GM19468 (cell line): Measurements from ENCODE around the gene CPEB3.

Experiments used
- ATAC-seq: cut with Tn5 transposase; IDR thresholded peaks from one replicate; pipeline ENCODE4 v1.9.1; 2021; ENCODE audit warnings: mild to moderate bottlenecking, moderate library complexity, moderate number of reproducible peaks; ENCODE audit not compliant: unreplicated experiment; ENCODE audit errors: extremely low read depth

Gene CPEB3

DNA sequence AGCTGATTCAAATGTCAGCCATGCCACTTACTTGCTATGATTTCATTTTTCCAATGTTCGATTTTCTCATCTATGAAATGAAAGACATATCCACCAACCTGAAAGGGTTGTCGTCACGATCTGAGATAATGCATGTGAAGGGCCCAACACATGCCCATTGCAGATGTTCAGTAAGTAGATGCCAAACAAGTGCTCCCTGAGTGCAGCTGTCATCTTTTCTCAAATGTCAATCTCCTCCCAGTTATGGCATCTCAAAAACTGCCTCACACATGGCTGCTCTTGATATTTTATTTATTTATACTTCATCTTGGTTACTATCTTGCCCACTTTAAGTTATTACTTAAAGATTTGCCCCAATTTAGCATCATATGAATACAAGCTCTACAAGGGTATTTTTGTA lies 16.8 kb downstream of the CPEB3 start:
- ATAC-seq: no peak

DNA sequence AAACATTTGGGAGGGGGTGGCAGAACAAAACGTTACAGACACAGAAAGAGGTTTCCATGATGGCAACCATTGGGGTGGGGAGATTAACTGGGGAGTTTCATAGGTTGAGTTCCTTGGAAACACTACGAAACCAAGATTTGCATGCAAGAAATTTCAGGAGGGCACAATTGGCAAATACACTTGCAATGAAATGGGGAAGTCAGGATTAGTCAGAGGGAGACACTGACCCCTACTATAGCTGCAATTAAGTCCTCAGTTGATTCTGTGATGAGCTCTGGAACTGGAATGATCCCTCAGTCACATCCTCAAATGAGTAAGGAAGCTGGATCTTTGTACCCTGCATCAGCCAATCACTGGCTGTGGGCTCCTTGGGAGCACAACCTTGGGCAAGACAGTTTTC lies 22.1 kb downstream of the CPEB3 start:
- no peak for ATAC-seq

DNA sequence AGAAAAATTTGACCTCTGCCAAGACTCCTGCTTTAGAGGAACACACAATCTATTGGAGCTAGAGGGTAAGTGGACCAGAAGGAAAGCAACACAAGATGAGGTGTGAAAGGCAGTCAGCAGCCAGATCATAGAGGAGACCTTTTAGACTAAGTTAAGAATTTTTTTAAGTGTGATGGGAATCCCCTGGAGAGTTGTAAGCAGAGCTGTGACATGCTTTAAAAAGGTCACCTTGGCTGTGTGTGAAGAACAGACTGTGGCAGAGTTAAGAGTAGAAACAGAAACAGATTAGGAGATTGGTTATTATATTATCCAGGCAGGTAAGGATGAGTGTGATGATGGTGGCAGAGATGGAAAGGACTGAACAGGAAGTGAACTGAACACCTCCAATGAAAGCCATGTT lies 23.5 kb downstream of the CPEB3 start:
- ATAC-seq: no peak

GRCh38 chr10:92265687-92266258 lies 25.1 kb downstream of the CPEB3 start:
- no peak for ATAC-seq

DNA sequence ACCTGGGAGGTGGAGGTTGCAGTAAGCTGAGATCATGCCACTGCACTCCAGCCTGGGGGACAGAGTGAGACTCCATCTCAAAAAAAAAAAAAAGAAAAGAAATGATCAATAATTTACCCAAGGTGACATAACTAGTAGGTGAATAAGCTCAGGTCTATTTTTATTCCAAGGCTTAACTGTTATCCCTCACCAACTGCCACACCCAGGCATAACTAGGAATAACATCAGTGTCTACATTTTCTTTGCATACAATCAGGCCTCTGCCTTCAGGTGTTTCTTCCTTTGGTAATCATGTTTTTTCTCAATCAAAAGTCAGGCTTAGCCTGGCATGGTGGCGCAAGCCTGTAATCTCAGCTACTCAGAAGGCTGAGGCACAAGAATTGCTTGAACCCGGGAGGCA lies 26.6 kb downstream of the CPEB3 start:
- ATAC-seq: no peak

- no peak for ATAC-seq
Observed at GRCh38 chr10:92263396-92263795, 27.5 kb downstream of the CPEB3 start.

DNA sequence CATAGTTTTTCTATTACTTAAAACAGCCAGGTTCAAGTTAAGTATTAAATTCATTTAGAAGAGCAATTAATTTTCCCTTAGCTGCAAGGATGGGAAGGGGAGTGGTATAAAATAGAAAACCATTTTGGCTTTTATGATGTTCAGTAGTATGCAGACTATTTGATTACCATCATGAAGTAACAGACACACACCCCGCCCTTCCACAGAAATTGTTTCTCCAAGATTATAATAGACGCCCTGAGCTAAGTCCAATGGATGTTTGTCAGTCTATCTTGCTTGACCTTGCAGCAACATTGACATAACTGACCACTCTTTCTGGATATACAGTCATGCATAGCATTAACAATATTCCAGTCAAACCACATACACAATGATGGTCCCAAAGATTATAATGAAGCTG lies 42.3 kb downstream of the CPEB3 start:
- ATAC-seq: no peak

DNA sequence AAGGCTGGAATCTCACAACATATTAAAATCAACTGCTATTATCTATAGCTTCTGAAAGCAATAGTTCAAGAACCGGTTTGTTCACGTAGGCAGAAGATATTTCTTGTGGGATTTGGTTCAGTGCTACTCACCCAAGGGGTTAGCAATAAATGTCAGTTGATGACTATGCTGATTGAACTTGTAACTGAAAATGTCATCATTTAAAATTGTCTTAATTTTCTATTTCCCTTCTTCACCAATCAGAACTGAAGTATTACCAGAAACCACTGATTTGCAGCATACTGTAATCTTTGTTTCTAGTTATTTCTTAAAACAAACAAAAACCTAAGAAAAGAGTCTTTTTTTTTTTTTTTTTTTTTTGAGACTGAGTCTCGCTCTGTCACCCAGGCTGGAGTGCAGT lies 46.1 kb downstream of the CPEB3 start:
- ATAC-seq: no peak

DNA sequence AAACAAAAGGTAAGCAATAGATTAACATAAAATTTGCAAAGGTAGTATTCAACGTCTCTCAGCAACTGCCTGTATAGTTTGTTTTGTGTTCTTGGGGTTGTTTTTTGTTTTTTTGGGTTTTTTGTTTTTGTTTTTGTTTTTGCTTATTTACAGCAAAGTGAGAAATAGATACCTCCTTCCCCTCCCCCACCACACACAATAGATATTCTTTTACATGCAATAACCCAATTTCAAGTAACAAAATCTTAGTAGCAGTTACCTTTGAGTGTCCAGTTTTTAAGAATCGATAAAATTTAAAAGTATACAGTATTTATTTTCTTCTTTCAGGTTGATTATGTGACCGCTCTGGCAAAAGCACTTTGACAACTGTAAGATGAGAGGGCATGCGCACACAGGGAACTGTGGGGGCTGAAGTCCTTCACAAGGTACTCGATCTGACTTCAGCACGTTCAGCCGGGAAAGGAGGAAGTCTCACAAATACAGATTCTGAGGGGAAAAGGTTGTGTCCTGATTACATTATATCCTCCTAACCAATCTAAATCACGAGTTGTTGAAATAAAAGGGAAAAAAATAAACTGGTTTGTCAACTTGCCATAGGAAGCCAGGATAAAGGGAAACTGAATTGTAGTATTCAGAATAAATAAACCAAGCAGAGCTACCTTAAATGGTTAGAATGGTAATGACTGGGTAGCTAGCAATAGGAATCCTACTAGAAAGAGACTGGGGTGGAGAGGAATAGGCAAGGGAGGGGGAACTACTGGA lies 47.8 kb downstream of the CPEB3 start:
- no peak for ATAC-seq

GRCh38 chr10:92242380-92242779 lies 48.5 kb downstream of the CPEB3 start:
- ATAC-seq: no peak

- ATAC-seq: no peak
Observed at GRCh38 chr10:92241501-92241900, 49.4 kb downstream of the CPEB3 start.

DNA sequence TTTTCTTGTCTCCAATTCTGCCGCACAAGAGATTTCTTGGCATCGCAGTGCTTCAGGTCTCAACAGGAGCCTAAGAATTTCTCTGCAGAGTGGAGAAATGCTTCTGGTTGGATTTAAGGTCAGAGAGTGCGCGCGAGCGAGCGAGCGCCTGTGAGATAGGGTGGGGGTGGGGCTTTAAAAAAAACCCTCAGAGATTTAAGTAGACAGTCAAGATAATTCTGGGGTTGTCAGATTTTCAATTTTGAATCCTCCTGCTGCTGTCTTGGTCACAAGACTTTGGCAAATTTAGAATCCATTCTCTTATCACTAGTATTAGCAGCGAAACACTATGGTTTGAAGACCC lies 49.7 kb downstream of the CPEB3 start:
- no peak for ATAC-seq

- ATAC-seq: no peak
Observed at GRCh38 chr10:92240289-92241157, 50.4 kb downstream of the CPEB3 start.

DNA sequence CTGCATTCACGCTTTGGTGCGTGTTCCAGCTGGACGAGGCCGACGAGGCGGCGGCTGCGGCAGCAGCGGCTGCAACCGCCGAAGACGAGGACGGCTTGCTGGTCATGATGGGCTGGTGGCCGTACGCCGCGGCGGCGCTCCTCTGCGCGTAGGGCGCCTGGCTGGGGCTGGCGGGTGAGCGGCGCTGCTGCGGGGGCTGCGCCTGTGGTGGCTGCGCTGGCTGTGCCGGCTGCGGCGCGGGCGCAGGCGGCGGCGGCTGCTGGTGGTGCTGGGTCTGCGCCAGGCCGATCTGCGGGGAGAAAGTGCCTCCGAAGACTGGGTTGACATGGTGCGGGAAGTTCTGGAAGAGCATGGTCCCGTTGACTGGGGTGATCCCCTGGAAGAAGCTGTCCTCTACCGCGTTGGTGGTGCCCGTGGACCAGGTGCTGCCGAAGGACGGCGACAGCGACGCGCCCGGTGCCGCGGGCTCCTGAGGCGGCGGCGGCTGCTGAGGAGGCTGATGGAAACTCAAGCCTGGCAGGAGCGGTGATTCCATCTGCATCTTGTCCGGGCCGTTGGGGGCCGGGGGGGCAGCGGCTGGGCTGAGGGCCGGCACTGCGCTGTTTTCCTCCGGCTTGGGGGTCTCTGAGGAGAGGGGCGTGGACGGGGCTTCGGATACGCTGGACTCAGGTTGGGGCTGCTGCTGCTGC lies 51.1 kb downstream of the CPEB3 start:
- ATAC-seq: no peak

DNA sequence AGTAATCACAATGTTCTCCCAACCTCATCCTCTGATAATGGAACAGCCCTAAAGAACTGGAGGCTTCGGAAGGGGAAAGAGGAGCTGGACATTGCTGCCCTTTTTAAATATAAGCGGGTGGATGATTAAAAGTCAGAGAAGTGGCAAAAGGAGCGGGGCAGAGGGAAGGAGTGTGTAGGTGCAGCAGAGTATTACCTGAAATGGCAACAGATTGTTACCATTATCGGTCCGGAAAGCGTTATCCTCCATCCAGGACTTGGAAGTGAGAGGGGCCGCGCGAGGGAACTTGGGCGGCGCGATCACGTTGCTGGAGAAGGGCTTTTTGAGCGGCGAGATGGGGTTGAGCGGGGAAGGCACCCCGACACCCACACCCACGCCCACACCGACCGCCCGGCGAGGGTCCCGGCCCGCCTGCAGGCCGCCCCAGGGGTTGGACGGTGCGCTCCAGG lies 51.7 kb downstream of the CPEB3 start:
- no peak for ATAC-seq

DNA sequence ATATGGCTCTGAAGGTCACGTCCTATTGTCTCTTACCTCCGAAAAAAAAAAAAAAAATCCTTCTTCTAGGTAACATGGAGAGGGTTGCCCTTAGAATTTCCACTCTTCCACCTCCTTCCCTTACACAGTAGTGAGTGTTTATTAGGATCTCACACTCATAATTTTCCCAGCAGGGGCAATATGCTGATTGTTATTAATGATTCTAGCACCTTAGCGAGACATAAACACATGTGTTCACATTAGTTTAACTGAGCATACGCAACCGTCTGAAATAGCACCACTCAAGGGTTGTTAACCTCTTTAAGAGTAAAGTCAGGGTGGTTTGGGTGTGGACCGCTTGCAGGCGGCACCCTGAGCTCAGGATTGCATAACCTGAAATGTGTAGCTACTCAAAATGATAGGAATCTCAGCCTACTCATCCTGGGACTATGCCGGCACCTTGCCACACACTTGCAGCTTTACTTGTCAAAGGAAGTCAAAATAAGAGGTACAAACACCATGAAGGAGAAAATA lies 52.2 kb downstream of the CPEB3 start:
- ATAC-seq: no peak

DNA sequence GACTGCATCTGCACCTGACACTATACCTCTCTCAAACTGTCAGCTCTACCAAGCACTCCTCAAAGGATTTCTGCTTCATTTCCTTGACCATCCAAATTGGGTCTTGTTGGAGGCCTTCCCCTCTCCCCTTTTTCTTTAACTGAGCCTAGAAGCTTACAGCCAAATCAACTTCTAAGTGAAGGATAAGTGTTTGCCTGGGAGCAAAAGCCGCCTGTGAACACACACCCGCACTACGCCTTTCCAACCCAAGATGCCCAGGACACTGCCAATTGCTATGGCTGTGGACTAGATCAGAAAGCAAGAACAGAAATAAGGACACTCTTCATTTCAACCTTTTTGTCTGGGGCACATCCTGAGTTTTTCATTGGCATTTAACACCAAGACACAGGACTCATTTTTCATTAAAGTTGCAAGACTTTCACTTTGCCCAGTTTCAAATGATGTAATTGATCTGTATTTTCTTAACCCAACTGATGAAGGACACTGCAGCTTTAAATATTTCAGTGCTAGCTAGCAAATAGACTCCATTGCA lies 52.8 kb downstream of the CPEB3 start:
- no peak for ATAC-seq

- no peak for ATAC-seq
Observed at GRCh38 chr10:92231196-92231595, 59.7 kb downstream of the CPEB3 start.

DNA sequence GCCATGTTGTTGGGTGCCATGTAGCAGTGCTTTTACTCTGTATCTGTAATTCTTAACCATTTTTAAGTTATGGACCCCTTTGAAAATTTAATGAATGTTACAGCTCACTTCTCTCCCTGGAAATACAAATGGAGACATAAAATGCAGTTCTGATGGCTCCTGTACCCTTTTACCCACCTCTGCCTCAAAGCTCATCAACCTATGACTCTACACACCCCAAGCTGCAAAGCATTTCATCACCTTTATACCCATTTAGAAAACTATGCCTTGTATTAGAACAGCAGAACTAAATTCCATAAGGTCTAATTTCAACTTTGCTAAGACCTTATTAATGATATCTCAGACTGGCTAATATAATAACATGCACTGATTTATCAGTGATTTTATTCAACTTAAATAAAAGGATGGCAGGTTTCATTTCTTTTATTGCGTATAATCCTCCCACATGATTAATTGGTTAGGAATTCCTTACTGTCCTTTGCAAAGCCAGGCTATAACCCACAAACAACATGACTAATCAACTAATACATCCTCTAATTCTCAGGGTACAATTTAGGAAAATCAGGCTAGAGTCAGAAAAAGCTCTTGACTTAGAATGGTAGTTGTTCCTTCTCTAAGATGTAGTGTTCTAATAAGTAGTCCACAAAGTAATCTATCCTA lies 68.1 kb downstream of the CPEB3 start:
- ATAC-seq: no peak

DNA sequence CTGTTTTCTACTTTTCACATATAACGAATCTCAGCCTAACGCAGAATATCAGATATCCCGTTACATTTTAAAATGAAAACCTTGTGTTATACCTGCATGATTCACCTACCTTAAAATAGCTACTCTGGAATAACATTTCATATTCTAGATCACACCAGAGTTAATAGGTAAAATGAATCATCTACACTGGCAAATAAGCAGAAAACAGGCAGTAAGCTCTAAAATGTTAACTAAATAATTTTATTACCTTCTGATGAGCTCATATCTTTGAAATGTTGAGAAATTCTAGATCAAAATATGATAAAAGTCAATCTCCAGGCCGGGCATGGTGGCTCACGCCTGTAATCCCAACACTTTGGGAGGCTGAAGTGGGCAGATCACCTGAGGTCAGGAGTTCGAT lies 71.3 kb downstream of the CPEB3 start:
- no peak for ATAC-seq
